A549 (cell line): ENCODE measurements around the gene KDF1. TPM values are rescaled to one million over a fixed set of nuclear protein-coding genes. Genes with fewer than 3 reads are reported as not detected.

ENCODE experiments used
- ATAC-seq, 2 experiments: fragments of 200-7000 bp in 1 of 2; fragments of >200 bp in 1 of 2; cut with Nextera tagmentation in 1 of 2; cut with Tn5 transposase in 1 of 2; 3 replicates each; pipeline versions ENCODE4 v1.8.0 to v1.9.1; 2018 to 2020; ENCODE audit warnings: mild to moderate bottlenecking in 1 of 2, moderate library complexity in 1 of 2
- CTCF ChIA-PET: fragments of 300-600 bp; sonication (Branson Sonifier 250); formaldehyde crosslinking; extraction: SDS; loops from one replicate; lab custom pipeline; 2021; ENCODE audit warnings: antibody characterized with exemption, inconsistent platforms; lab: Yijun Ruan, JAX
- POLR2A ChIA-PET: fragments of 350-600 bp; formaldehyde crosslinking; extraction: SDS; loops from one replicate; lab custom pipeline; 2021; ENCODE audit warnings: antibody characterized with exemption, inconsistent platforms; lab: Yijun Ruan, JAX
- DNase-seq, 2 experiments: peaks; one replicate each; pipeline versions ENCODE4 v3.0.0 to v3.0.0-alpha.2; 2011 to 2016; ENCODE audit warnings: low read depth in 1 of 2, low spot score in 1 of 2
- FAIRE-seq: peaks from 2 replicates; lab custom pipeline; 2011; peaks lifted over from hg19 to GRCh38; lab: Jason Lieb, UNC
- H3K27ac ChIP-seq, 2 experiments: fragments of >200 bp; sonication (Bioruptor Twin); formaldehyde crosslinking; 3 replicates each; pipeline ENCODE4 v1.5.1; 2016 to 2017
- H3K4me1 ChIP-seq: fragments of >200 bp; sonication (Bioruptor Twin); formaldehyde crosslinking; 3 replicates; pipeline ENCODE4 v1.6.1; 2016
- H3K4me2 ChIP-seq: fragments of >200 bp; sonication (Bioruptor Twin); formaldehyde crosslinking; 3 replicates; pipeline ENCODE4 v1.6.1; 2016
- H3K4me3 ChIP-seq: fragments of >200 bp; sonication (Bioruptor Twin); formaldehyde crosslinking; 3 replicates; pipeline ENCODE4 v1.5.1; 2016
- H3K9me3 ChIP-seq: fragments of >200 bp; sonication (Bioruptor Twin); formaldehyde crosslinking; 3 replicates; pipeline ENCODE4 v1.6.1; 2016
- CEBPB ChIP-seq, 2 experiments: fragments of >200 bp in 1 of 2; sonication (Bioruptor Twin) in 1 of 2; formaldehyde crosslinking in 1 of 2; IDR thresholded peaks; 2 replicates each; pipeline ENCODE4 v1.6.1; 2012 to 2016
- CHD4 ChIP-seq: fragments of 200-600 bp; sonication (generic); IDR thresholded peaks from 2 replicates; pipeline ENCODE4 v1.6.1; 2016; ENCODE audit warnings: antibody characterized with exemption, mild to moderate bottlenecking, borderline replicate concordance
- EP300 ChIP-seq, 2 experiments: fragments of >200 bp; sonication (Bioruptor Twin); formaldehyde crosslinking; IDR thresholded peaks; 2 replicates in 1 of 2; 3 replicates in 1 of 2; pipeline ENCODE4 v1.6.1; 2016 to 2017
- ESRRA ChIP-seq: fragments of 150-350 bp; IDR thresholded peaks from 2 replicates; pipeline ENCODE4 v1.6.1; 2014; ENCODE audit warnings: mild to moderate bottlenecking, low read length, borderline replicate concordance
- FOSL2 ChIP-seq, 2 experiments: fragments of 450-650 bp in 1 of 2; fragments of >200 bp in 1 of 2; sonication (Bioruptor Twin) in 1 of 2; formaldehyde crosslinking; IDR thresholded peaks; 2 replicates each; pipeline versions ENCODE4 v1.5.0 to v1.6.1; 2016 to 2020; ENCODE audit warnings: mild to moderate bottlenecking in 1 of 2, moderate library complexity in 1 of 2
- GATA3 ChIP-seq: IDR thresholded peaks from 2 replicates; pipeline ENCODE4 v1.6.1; 2012; ENCODE audit warnings: borderline replicate concordance
- HEYL ChIP-seq: fragments of 250-450 bp; sonication (Bioruptor Pico); IDR thresholded peaks from 2 replicates; pipeline ENCODE4 v1.8.0; 2021; ENCODE audit warnings: mild to moderate bottlenecking, moderate library complexity
- HOXB5 ChIP-seq: fragments of 250-450 bp; sonication (Bioruptor Pico); IDR thresholded peaks from 2 replicates; pipeline ENCODE4 v1.5.0; 2020; ENCODE audit warnings: mild to moderate bottlenecking, moderate library complexity
- KDM1A ChIP-seq: fragments of 200-600 bp; sonication (generic); IDR thresholded peaks from 2 replicates; pipeline ENCODE4 v1.6.1; 2016; ENCODE audit warnings: low read depth, mild to moderate bottlenecking
- KDM5A ChIP-seq: fragments of 200-600 bp; sonication (generic); IDR thresholded peaks from 2 replicates; pipeline ENCODE4 v1.6.1; 2016; ENCODE audit warnings: antibody characterized with exemption, mild to moderate bottlenecking
- MYC ChIP-seq: IDR thresholded peaks from 2 replicates; pipeline ENCODE4 v1.6.1; 2012; ENCODE audit warnings: mild to moderate bottlenecking, inconsistent platforms, low read length, improper control_type of control experiment, borderline replicate concordance
- PHF8 ChIP-seq: fragments of 200-600 bp; sonication (generic); IDR thresholded peaks from 2 replicates; pipeline ENCODE4 v1.6.1; 2016; ENCODE audit warnings: low read depth, mild to moderate bottlenecking, antibody characterized with exemption, moderate library complexity, borderline replicate concordance
- RARB ChIP-seq: fragments of 250-450 bp; sonication (Bioruptor Pico); IDR thresholded peaks from 2 replicates; pipeline ENCODE4 v1.8.0; 2021; ENCODE audit warnings: mild to moderate bottlenecking, moderate library complexity
- WGBS: methylation state at CpG from one replicate; pipeline ENCODE4 v1.1.6; 2017; ENCODE audit errors: missing lambda C conversion rate; 5-methylcytosine and 5-hydroxymethylcytosine counted together
- polyA plus RNA-seq, 4 experiments: library from polyadenylated mRNA; depleted of rRNA in 3 of 4; stranded (reverse); fragments of >200 nt; fragmentation: RNase III in 1 of 4; extraction: RNeasy Plus Mini Kit Qiagen cat#74134 plus additional on column Dnase treatment in 1 of 4; gene quantifications; 2 replicates in 3 of 4; 3 replicates in 1 of 4; pipeline ENCODE4 v1.2.3, GENCODE V29; 2011 to 2017
- TF ChIP-seq, protein P1 (sequence below): fragments of 200-600 bp; sonication (generic); IDR thresholded peaks from 2 replicates; pipeline ENCODE4 v1.6.1; 2016; ENCODE audit warnings: antibody characterized with exemption, mild to moderate bottlenecking, moderate library complexity
- TF ChIP-seq, protein P2 (sequence below): IDR thresholded peaks from 2 replicates; pipeline ENCODE4 v1.6.1; 2012; ENCODE audit warnings: low read depth, borderline replicate concordance
- TF ChIP-seq, protein P3 (sequence below): fragments of >200 bp; sonication (Bioruptor Twin); formaldehyde crosslinking; IDR thresholded peaks from 2 replicates; pipeline ENCODE4 v1.6.1; 2016
- TF ChIP-seq, protein P4 (sequence below): IDR thresholded peaks from 2 replicates; pipeline ENCODE4 v1.6.1; 2012

The KDF1 gene
- polyA plus RNA-seq, 2 of the 4 experiments (the other 2 are of a cell fraction): not detected

DNA sequence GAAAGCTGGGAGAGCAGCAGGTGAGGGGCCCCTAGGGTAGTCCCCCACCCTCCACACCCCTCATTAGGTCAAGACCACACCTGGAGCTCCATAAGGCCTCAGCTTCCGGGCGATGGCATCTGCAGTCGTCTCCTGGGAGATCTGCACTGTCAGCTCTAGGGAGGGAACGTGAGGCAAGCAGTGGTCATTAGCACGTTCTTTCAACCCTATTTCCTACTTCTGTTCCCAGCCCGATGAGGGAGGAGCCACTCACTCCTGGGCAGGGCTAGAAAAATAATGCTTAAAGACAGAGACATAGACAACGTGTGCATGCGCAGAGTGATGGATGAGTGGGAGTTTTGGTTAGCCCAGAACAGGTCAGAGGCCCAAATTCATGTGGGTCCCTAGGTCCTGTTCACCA, 9.7 kb downstream of the KDF1 start:
- DNase-seq: no peak
- H3K27ac ChIP-seq: no peak overlapping the region
- TF ChIP-seq GATA3 (no peak), KDM1A (no peak), CHD4 (no peak), EP300 (IDR thresholded peaks at IDR 0.05) (no peak), RARB (no peak), ESRRA (no peak), CEBPB (IDR thresholded peaks at IDR 0.05) (no peak), KDM5A (no peak), MYC (no peak), HEYL (no peak), PHF8 (no peak), FOSL2 (IDR thresholded peaks at IDR 0.05) (no peak), FOSL2 (CRISPR knock-in tag; IDR thresholded peaks at IDR 0.05) (no peak)
- TF ChIP-seq, protein P1, sequence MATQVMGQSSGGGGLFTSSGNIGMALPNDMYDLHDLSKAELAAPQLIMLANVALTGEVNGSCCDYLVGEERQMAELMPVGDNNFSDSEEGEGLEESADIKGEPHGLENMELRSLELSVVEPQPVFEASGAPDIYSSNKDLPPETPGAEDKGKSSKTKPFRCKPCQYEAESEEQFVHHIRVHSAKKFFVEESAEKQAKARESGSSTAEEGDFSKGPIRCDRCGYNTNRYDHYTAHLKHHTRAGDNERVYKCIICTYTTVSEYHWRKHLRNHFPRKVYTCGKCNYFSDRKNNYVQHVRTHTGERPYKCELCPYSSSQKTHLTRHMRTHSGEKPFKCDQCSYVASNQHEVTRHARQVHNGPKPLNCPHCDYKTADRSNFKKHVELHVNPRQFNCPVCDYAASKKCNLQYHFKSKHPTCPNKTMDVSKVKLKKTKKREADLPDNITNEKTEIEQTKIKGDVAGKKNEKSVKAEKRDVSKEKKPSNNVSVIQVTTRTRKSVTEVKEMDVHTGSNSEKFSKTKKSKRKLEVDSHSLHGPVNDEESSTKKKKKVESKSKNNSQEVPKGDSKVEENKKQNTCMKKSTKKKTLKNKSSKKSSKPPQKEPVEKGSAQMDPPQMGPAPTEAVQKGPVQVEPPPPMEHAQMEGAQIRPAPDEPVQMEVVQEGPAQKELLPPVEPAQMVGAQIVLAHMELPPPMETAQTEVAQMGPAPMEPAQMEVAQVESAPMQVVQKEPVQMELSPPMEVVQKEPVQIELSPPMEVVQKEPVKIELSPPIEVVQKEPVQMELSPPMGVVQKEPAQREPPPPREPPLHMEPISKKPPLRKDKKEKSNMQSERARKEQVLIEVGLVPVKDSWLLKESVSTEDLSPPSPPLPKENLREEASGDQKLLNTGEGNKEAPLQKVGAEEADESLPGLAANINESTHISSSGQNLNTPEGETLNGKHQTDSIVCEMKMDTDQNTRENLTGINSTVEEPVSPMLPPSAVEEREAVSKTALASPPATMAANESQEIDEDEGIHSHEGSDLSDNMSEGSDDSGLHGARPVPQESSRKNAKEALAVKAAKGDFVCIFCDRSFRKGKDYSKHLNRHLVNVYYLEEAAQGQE: no peak
- TF ChIP-seq, protein P2, sequence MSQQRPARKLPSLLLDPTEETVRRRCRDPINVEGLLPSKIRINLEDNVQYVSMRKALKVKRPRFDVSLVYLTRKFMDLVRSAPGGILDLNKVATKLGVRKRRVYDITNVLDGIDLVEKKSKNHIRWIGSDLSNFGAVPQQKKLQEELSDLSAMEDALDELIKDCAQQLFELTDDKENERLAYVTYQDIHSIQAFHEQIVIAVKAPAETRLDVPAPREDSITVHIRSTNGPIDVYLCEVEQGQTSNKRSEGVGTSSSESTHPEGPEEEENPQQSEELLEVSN: no peak
- TF ChIP-seq, protein P3, sequence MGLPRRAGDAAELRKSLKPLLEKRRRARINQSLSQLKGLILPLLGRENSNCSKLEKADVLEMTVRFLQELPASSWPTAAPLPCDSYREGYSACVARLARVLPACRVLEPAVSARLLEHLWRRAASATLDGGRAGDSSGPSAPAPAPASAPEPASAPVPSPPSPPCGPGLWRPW: no peak
- TF ChIP-seq, protein P4, sequence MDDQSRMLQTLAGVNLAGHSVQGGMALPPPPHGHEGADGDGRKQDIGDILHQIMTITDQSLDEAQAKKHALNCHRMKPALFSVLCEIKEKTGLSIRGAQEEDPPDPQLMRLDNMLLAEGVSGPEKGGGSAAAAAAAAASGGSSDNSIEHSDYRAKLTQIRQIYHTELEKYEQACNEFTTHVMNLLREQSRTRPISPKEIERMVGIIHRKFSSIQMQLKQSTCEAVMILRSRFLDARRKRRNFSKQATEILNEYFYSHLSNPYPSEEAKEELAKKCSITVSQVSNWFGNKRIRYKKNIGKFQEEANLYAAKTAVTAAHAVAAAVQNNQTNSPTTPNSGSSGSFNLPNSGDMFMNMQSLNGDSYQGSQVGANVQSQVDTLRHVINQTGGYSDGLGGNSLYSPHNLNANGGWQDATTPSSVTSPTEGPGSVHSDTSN: no peak
- ChIA-PET CTCF (interaction anchor here (1.5 kb wide), 1 partner anchor 34 kb away, joined by 3 read pairs; no protein-coding TSS in a partner anchor), POLR2A (no interaction called here)
- no peak overlapping the region for H3K4me3 ChIP-seq
- ATAC-seq: peak; percentile 13 to 19; a peak in 2 of 6 replicates
- WGBS: 81% methylated on average over 8 of the region's 8 CpGs
- no peak overlapping the region for H3K4me2 ChIP-seq
- no peak for FAIRE-seq
- H3K9me3 ChIP-seq: no peaks in the 10 kb centered on the region
- no peaks in the 10 kb centered on the region; the same call in 2 of the 3 replicates for H3K4me1 ChIP-seq

DNA sequence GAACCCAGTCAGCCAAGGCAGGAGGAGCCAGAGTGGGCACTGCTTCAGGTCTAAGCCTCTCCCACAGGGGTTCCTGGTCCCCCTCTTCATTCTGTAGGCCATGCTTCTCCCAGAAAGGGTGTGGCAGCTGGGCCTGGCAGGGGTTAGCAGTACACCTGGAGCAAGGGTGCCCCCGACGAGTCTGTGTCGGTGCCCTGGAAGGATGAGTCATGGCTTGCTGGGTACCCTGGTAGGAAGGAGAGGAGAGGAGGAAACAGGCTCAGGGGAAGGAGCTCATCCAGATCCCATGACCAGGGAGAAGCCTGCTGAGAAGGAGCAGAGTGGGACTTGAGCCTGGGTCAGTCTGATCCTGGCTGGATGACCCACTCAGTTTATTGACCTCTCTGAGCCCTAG, 10.3 kb downstream of the KDF1 start:
- Histone ChIP-seq H3K4me2 (no peak overlapping the region), H3K27ac (0 out of 6 replicates have a peak overlapping the region, but pooled peaks of 1 of the 2 experiments have one; percentile 16), H3K4me1 (no peaks in the 10 kb centered on the region; the same call in 2 of the 3 replicates), H3K9me3 (no peaks in the 10 kb centered on the region), H3K4me3 (no peak overlapping the region)
- ATAC-seq (peak; percentile 17 to 46; a peak in 5 of 6 replicates), DNase-seq (no peak), FAIRE-seq (no peak)
- 67% methylated on average over 3 of the region's 3 CpGs for WGBS
- ChIA-PET CTCF (interaction anchor here (1.5 kb wide), 1 partner anchor 34 kb away, joined by 3 read pairs; no protein-coding TSS in a partner anchor), POLR2A (no interaction called here)
- no peak for TF ChIP-seq HOXB5 (CRISPR knock-in tag)
- no peak for TF ChIP-seq FOSL2 (IDR thresholded peaks at IDR 0.05)
- TF ChIP-seq FOSL2 (CRISPR knock-in tag; IDR thresholded peaks at IDR 0.05): peak; percentile 40; the same call in 1 of the 2 replicates
